HG03565 (cell line): ENCODE results near the gene TCERG1L.
"Not testable (repeated sequence)": the region's sequence is repeated elsewhere in the genome, so short reads cannot be mapped to it uniquely, and the experiment has no call there.

Experiments used
- ATAC-seq: cut with Tn5 transposase; IDR thresholded peaks from one replicate; pipeline ENCODE4 v1.9.1; 2021; ENCODE audit warnings: mild to moderate bottlenecking, moderate library complexity; ENCODE audit not compliant: unreplicated experiment

The TCERG1L gene

DNA sequence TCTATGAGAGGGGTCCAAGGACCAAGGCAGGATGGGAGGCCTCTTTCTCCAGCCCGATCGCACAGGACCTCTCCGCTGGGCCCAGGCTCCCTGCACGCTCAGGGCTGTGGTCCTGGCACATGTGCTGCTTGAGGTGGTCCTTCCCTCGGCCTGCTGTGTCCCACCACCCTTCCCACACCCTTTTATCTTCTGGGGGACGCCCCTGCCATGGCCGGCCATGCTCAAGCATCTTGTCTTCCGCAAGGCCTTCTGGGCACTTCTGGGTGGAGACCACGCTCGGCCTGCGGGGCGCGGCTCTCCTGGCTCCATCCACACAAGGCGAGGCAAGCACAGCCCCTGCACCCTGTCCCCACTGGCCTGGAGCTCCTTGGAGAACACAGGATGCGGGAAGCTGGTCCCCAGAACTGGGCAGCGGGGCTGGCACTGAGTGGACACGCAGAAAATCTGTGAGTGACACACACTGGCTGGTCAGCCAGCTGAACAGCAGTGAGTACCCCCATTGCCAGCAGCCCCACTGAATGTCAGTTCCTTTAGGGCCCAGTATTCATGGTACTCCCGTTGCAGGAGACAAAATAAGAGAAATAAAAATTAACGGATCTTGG is 115.9 kb downstream of the TCERG1L start:
- no peak for ATAC-seq

DNA sequence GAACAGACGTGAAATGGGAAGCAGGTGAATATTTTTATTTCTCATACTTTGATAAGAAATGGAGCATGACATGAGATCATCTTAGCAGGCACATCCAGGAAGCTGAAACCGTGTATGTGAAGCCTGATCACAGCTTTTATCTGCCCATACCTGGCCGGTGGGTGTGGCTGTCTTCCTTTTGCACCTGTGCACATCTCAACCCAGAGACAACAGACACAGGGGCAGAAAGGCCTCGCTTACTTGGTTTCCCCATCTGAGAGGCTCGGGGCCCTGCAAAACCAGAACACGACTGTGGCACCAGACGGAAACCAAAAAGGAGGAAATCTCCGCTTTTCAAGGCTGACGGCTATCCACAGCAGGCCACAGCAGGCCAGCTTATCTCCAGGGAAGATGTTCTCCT is 116.4 kb downstream of the TCERG1L start:
- no peak for ATAC-seq

DNA sequence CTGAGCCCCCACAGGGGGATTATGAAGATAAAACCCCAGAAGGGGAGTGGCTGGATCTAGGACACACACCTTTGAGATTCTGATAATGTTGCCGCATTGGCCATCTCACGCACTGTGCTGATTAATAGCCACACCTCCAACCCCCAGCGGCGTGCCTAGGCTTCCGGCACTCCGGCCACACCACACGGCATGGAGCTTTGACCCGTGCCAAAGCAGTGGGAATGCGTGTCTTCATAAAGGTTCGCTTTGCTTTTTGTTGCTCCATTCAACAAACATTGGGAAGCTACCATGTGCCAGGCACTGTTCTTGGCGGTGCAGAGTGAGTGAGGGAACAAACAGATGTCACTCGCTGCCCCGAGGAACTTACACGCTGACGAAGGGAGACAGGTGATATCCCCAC is 117.6 kb downstream of the TCERG1L start:
- no peak for ATAC-seq

DNA sequence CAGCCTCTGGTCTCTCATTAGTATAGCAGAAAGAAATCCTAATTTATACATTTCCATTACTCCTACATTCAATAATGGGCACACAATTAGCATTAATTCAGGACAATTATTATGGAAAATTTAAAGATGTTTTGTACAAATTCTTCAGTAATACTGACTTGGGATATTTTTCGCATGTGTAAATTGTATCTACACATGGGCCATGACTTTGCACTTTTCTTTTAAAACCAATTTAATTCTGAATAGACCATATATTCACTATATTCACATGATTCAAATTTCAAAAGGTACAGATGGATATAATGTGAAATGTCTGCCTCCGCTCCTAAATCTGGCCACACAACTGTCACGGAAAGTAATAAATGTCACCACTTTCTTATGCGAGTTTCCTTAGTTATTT is 123.0 kb downstream of the TCERG1L start:
- ATAC-seq, result no peak

DNA sequence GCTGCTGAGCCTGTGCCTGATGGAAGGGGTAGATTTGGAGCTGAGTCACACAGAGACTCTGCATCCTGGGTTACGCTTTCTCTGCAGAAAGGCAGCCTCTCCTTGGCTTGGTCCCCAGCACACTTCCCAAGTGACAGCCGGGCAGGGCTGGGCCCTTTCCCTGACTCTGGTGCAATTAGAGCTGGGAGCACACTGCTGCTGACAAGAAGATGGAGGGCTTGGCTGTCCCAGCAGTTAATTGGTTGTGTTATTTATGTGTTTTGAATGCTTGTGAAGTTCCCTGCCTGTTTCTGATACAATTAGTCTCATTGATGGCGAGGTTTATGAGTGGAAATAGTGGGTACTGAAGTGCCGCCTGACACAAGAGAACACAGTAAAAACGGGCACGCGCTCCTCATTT is 123.6 kb downstream of the TCERG1L start:
- ATAC-seq, result no peak

DNA sequence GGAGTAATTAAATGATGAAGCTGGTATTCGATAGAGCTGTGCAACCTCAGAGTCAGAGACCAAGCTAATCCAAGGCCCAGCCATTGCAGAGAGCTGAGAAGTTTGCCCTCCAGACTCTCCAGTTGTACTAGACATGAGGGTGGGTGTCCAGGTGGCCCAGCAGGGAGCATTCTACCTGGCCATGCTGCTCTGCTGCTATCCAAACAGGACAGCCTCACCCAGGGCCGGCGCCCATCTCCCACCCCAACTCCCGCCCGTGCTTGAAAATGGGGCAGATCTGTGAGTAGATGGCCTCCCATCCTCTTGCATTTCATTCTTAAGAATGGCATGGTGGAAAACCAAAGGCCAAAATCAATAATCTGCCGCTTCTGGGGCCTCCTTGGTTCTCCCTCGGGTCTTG is 124.2 kb downstream of the TCERG1L start:
- ATAC-seq, result no peak

DNA sequence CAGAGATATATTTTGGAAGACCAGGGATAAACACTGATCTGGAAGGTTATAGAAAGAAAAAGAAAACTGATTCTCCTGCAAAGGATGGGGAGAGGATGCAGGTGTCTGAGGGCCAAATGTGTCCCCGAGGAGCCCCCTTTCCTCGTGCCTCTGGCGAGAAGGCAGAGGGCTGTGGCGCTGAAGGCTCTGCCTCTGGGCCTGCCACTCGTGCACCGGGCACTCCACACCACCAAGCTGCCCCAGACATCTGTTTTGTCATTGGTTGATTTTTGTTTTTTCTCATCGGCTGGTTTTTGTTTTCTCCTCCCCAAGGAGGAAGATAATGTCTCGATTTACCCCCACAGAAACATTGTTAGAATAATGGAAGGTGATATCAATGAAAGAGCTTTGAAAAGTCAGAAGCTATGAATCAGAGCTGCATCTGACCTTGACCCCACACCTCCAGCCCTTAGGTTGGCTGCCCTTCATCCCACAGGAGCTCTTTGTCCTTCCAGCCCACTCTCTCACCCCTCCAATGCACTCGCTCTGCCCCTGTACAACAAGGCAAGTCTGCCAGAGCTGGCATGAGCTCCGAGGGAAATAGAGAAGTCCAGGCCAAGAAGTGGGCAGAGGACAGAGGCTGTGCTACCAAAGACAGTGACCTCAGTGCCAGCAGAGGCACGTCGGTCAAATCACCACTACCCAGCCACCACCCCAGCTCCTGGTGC is 124.8 kb downstream of the TCERG1L start:
- ATAC-seq, result no peak

DNA sequence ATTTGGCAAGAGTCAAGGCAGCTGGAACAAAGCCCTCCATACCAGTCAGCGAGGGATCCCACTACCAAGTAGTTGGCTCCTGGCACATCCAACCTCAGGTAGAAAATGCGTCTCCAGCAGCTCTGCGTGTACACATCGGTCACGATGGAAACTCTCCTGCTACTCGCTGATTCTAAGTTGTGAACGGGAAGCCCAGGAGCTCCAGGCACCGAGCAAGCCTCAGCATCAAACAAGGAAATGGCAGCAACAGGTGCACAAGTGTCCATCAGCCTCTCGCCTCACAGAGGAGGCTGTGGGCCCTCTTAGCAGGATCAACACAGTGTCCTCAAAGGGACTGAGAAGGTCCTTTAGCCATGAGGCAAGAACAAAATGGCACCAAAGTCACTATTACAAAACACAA is 127.0 kb downstream of the TCERG1L start:
- no peak for ATAC-seq

DNA sequence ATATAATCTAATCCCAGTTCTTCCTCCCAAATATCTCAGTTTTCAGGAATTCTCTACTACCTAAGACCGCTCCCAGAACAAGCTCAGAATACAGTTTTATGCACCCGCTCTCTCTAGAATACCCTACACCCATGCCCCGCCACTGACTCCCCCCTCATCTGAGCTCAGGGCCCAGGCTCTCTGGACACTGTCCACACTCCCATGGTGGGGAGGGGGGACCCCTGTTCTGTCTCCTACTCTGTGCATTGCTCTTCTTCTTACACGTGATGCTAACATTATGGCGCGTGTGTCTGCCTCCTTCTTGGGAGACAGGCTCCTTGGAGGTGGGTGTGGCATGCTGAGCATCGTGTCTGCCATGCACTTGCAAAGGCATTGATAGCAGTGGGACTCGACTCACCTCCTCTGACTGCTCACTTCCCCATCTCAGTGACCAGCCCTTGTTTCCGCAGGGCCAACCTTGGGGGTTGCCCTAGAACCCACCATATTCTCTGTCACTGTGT is 127.9 kb downstream of the TCERG1L start:
- ATAC-seq, result no peak

DNA sequence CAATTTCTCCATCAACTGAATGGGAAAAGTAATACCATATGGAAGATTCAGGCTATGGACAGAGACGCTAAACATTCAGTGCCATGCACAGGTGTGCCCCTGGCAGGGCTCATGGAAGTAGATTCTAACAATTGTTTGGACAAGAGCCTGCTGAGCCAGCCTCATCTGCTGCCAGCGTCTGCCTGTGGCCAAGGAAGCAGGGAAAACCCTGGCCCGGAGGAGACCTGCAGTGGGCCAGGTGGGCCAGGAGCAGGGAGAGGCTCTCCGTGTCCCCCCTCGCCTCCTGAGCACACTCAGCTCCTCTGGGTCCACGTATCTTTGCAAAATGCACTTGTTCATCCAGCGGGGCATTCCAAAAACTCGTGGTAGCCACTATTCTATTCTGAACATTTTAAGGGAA is 130.1 kb downstream of the TCERG1L start:
- ATAC-seq, result no peak

DNA sequence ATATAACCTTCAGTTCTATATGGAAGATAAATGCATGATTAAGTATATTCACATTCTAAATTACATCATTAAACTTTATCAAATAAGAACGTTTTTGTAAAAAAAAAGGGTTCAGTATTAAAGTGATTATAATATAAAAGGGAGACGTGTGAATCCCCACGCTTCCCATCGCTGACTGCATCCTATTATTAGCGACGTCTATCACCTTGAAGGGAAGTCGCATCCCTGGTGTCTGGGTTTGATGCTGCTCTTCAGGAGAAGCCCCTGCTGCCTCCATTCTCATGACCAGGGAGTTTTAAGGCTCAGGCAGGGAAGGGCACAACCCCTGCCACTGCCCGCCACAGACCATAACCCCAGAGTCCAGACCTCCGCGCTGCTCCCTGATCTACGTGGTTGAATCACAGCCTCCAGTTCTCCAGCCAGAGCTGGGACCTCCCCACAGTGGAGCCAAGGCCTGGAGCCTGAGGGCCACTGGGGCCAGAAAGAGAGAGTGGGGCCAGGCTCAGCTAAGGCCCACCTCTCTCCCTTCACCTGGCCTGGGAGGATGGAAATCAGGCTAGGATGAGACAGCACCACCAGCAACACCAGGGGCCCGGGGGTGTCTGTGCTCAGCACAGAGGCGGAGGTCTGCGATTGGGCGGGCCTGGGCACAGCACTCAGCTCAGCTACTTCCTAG is 130.6 kb downstream of the TCERG1L start:
- no peak for ATAC-seq

DNA sequence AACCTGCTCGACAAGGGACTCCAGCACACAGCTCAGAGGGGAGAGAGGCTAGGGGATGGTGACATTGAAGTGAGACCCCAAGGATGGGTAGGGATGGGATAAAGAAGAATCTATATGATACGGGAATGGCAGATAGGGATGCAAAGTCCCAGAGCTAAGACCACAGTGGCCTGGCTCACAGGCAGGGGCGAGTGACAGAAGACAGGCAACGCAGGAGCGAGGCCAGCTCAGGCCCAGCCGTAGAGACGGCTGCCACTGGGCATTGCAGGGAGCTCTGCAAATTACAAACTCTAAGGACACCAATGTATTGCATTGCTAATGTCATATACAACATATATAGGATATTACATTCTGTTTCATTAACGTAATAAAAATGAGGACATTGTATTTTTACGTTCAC is 131.4 kb downstream of the TCERG1L start:
- no peak for ATAC-seq

DNA sequence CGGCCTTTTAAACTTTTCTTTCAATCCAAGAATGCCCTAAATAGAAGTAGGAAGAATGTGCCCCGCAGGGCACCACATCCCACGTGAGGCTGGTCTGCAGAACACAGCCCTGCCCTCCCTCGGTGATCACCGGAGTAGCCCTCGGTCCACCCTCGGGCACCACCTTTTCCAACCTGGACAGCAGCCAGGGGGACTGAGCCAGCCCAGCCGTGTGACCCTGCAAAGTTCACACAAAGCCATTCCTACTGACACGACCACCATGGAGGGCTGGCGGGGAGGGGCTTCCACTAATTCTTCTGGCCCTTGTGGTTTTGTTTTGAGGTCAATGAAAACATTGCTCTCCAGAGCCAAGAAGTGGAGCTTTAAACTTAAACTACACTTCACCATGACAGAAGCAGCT is 132.2 kb downstream of the TCERG1L start:
- ATAC-seq, result no peak

DNA sequence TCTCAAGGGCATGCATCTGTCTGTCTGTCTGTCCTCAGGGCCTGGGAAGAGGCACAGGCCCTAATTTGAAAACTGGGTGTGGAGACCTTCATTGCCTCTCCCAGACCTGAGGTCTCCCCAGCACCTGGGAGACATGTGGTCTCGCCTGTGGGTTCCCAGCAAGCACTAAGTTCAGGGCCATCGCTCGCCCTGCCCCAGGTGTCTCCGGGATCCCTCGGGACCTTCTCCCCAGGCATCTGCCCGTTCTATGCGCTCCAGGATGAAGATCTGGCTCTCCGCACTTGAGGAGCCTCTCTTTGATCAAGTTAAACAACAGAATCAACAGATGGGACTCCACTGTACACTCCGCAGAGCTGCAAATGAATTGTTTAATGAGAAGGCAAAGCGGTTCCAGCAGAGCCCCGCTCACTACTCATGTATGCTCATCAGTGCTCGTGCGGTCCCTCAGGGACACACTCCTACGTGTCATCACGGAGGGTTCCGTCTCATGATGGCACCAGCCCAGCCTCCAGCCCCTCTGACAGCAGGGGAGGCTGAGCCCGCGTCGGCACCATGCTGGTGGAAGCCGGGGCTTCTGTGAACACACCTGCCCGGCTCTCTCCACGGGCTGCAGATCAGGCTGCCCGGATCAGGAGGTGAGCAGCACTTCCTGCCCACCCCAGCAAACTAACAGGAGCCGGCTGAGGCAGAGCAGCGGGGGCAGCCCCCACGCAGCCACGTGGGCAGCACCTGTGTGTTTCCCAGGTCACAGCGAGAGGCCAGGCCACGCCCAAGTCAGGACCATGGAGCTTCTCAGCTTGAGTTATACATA is 132.8 kb downstream of the TCERG1L start:
- no peak for ATAC-seq

DNA sequence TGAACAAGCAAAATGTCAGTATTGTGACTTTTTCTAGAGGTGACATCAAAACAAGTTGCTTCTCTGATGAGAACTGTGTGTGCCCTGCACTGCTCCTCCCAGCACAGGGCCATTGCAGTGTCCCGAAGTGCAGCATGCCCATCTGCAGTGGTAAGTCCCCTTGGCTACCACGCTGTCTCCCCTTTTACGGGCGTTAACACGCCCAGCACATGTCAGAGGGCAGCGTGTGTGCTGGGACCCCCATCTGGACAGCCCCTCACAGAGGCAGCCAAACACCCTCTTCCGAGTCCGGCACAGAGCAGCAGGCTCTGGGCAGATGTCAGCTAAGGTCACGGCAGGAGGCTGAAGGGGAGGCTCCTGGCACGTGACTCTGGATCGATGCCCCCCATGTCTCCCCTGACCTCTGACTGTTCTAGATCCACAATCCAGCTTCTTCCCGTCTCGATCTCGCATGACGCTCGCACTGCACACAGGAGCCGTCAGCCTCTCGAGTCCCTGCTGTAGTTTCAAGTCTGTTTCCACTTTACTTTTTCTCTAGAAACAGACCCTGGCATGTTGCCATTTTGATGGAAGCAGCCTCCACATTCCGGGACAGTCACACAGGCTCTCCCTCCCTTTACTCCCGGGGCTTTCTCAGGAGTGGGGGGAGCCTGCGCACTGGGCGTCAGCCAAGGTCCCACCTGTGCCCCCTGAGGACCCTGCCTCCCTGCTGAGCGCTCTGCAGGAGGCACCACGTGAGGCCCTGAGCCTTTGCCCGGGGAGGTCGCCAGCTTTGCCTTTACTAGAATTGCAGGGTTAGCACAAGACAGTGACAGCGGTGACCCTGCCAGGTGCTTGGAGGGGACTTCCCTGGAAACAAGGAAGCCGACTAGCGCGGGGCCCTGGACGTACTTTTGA is 133.8 kb downstream of the TCERG1L start:
- ATAC-seq, result no peak

DNA sequence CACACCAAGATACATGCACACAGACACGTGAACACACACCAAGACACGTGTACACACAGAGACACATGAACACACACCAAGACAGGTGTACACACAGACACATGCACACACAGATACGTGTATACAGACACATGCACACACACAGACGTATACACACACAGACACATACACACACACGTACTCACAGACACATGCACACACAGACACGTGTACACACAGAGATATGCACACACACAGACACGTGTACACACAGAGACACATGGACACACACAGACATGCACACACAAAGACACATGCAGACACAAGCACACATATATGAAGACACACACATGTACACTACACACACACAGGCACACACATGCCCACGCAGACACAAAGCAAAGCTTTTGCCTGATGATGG is 134.6 kb downstream of the TCERG1L start:
- ATAC-seq, result no peak

DNA sequence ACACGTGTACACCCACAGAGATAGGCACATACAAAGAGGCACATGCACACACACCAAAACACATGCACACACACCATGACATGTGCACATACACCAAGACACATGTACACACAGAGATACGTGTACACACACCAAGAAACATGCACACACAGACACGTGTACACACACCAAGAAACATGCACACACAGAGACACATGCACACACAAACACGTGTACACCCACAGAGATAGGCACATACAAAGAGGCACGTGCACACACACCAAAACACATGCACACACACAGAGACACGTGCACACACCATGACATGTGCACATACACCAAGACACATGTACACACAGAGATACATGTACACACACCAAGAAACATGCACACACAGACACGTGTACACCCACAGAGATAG is 135.2 kb downstream of the TCERG1L start:
- ATAC-seq, result not testable (repeated sequence)

DNA sequence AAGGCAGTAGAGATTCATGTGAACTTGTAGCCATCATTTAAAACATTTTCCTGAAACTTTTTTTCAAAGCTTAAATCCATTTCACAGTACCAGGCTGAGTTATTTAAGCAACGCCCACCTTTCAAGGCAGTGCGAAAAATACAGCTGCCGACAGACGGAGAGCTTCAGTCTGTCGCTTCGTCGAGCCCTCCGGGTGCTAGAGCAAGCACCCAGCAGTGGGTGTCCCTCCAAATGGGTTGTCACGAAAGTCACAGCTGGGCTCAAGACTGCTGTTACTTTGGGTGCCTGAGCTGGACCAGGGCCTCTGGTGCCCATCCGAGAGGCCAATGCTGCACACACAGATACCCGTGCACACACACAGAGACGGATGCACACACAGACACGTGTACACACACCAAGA is 135.6 kb downstream of the TCERG1L start:
- no peak for ATAC-seq

DNA sequence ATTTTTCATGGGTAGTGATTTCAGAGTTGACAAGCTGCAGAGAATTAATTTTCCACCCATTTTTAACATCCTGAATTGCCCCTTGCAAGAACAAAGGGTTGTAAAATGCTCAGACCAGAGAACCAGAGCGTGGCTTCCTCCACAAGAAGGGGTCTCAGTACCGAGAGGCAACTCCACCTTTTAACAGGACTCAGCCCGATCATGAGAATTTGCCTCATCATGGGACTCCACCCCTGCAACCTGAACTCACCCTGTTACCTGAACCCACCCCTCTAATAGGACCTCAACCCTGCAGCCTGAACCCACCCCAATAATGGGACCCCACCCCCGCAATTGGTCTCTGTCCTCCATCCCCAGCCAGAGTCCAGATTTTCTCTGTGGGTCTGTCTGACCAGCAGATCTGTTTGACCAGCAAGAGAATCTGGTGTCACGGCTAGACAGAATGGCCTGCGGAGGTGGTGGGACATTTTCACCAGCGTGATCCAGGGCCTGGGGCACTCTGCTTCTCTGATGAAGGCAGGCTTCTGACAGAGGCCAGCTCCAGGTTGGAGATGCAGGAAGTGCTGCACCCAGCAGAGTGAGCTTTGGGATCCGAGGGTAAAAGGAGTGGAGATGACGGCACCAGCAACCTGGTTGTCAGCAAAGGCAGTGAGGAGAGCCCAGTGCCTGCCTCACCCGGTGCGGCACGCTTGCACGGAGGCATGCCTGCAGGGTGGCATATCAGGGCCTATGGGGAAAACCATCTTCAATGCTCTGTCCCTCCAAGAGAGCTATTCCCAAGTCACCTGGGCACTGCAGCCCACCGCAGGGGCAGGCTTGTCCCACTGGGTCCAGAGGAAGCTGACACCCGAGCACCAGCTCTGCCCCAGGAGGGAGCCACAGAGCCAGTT is 136.6 kb downstream of the TCERG1L start:
- no peak for ATAC-seq
